T47D (cell line): ENCODE results near the gene PLXNA1.

Experiments
- DNase-seq, 2 experiments: peaks; one replicate each; pipeline versions ENCODE4 v3.0.0 to v3.0.0-alpha.2; 2011 to 2012; ENCODE audit warnings: low read depth in 1 of 2, low spot score in 1 of 2
- JUND ChIP-seq: IDR thresholded peaks from 2 replicates; pipeline ENCODE4 v1.6.1; 2012; ENCODE audit warnings: low read depth
- in situ Hi-C: cut with HindIII; loops from 2 replicates; pipeline ENCODE4 v1.10.0; 2016; ENCODE audit warnings: low sequenced_read_pairs, low pct_unique_long_range_greater_than_20kb

The PLXNA1 gene

GRCh38 chr3:126956866-126957650, 25.9 kb upstream of the PLXNA1 start:
- in situ Hi-C loops, result no loop called here
- DNase-seq, result no peak
- no peak for TF ChIP-seq JUND

DNA sequence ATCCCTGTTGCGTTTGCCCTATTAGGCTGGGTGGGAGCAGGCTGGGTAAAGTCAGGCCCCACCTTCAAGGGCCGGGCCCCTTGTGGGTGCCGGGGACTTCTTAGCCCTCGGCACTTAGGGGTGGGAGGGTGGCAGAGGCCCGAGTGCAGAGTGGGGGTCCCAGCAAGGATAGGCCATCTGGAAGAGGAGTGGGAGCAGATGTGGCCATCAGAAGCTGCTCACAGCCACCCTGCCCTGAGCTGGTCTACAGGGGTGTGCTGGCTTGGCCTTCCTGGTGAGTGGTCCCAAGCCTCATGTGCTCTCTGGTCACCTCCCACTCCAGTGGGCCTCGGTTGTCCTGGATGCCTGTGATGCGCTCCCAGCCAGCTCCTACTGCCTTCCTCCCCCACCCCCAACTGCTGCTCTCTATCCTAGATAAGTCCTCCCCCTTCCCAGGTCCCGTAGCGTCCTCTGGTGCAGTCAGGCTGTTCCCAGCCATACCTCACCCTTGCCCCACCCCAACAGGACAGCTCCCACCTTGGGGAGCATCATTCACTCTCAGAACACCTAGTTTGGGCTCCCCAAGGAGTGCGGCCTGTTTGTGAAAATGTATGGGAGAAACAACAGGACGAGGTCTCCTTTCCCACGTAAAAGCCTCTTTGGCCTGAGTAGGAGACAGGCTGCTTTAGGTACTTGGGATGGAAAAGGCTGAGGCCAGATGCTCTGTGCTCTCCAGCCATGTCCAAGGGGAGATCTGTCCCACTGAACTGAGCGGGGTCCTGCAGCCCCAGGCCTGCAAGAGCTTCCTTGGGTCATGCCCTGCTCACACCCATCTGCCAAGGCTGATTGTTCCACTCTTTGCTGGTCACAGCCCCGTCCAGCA, 24.9 kb upstream of the PLXNA1 start:
- no peak for TF ChIP-seq JUND
- DNase-seq, result no peak
- in situ Hi-C loops, result no loop called here

GRCh38 chr3:126958638-126959085, 24.3 kb upstream of the PLXNA1 start:
- no peak for DNase-seq
- in situ Hi-C loops, result no loop called here
- TF ChIP-seq JUND, result no peak

DNA sequence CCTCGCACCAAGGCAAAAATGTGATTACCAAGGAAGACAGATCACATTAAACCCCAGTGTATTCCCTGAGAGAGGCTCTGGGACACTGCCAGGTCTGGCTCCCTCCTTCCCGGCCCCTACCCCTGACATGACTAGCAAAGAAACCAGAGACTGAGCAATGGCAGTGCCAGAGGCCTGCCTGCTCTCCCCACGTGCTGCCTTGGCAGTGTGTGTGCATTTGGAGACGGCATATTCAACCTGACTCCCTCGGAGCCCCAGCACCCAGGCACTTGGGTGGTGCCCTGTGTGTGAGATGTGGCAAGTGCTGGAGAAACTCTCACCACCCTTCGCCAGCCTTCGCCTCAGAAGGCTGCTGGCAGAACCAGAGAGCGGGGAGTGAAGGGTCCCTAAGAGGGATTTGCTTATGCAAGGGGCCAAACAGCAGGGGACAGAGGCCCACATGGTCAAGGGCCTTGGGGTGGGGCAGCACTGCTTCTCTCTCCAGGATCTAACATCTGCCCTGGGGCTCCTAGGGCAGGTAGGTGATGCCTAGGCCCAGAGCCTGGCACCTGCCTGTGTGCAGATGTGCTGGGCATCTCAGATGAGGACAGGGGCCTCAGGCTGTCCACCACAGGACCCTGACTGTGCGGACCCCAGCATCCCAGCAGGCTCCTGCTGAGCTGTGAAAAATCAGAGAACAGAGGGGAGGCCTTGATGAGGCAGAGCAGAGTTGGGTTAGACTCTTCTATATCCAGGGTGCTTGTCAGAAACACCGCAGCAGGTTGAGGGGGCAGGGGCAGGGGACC, 23.6 kb upstream of the PLXNA1 start:
- TF ChIP-seq JUND, result no peak
- in situ Hi-C loops, result no loop called here
- DNase-seq, result no peak

- in situ Hi-C loops, result no loop called here
- DNase-seq, result peak; percentile 69 to 72
- no peak for TF ChIP-seq JUND
Observed at GRCh38 chr3:126959921-126960603, 22.9 kb upstream of the PLXNA1 start.

DNA sequence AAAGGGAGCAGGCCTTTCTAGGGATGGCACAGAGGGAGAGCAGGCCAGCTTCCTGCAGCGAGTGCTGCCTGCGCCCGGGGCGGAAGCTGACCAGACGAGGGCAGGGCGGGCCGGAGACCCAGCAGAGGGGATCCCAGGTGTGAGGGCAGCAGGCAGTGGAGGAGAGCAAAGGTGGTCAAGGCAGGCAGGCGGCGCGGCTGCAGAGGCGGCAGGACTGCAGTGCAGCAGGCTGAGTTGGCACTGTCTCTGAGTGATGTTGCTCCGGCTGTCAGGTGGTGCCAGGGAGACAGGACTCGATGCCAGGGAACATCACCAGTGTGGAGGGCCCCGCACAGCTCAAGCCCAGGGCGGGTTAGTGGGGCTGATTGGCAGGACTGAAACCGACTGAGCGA, 22.3 kb upstream of the PLXNA1 start:
- no peak for DNase-seq
- in situ Hi-C loops, result no loop called here

GRCh38 chr3:126961191-126961790, 21.6 kb upstream of the PLXNA1 start:
- no peak for TF ChIP-seq JUND
- in situ Hi-C loops, result no loop called here
- peak in 1 of 2 experiments; percentile 51 for DNase-seq

More for the DNA sequence above, 22.3 kb upstream of the PLXNA1 start:
- TF ChIP-seq JUND, result no peak

DNA sequence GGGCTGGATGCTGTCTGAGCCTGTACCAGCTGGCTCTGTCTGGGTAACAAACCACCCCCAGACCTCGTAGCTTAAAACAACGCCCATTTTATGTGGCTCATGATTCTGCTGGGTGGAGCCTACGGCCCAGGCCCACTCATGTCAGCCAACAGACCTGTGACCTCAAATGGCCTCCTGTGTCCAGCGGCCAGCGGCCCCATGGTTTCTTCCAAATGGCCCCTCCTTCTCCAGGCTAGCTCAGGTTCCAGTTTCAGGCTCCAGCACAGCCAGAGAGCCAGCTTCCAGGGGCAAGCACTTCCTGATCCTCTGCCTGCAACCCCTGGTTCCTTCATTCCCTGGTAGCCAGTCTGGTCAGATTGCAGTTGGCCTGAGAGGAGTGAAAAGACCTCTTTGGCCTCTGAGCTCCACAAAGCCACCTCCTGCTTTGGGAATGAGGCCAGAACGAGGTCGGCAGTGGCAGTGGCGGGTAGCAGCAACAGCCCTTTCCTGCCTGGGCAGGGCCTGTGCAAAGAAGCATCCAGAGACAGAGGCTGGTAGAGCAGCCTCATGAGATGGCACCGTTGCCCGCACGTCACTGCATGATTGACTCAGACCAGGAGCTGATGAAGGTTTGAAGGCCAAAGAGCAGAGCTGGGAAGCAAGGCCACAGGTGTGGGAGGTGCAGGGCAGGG, 21.0 kb upstream of the PLXNA1 start:
- in situ Hi-C loops, result no loop called here
- TF ChIP-seq JUND, result no peak
- no peak for DNase-seq

GRCh38 chr3:126962756-126963155, 20.2 kb upstream of the PLXNA1 start:
- TF ChIP-seq JUND, result no peak
- no peak for DNase-seq
- in situ Hi-C loops, result no loop called here

DNA sequence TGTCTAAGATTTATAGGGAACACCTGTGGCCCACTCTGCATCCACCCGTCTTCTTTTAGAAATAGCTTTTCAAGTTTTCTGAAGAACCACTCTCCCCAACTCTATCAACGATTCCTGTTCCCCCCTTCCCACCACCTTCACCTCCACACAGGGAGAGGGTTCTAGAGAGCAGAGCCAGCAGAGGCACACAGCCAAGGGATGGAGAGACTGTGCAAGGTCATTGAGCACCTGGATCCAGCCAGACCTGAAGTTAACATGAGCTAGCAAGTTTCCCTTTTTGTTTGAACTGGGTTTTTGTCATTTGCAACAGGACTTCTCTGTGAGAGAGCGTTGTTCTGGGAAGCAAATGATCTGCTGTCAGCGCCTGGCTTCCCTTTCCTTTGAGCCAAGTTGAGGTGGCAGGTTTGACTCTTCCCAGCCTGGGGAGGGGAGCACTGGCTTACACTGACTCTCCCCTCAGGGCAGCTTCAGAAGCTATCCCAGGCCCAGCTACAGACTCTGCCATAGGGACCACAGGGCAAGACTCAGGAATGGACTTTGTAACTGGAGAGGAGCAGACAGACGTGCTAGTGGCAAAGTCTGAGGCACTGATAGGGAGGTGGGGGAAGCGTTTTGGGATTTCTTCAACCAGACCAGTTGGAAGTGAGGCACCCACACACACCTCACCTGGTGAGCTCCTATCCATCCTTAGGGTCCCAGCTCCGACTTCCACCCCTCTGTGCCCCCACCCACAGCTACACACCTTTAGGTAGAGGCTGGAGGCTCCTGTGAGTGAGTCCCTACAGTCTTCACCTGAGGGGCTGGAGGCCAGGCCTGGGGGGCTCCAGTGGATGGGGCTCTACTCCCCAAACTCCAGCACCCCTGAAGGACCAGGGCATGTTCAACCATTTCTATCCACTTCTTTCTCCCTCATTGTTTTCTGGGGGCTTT, 19.4 kb upstream of the PLXNA1 start:
- in situ Hi-C loops, result no loop called here
- no peak for DNase-seq
- TF ChIP-seq JUND, result no peak
